Thyroid gland (tissue), 4 donors: ENCODE results near the gene DCUN1D4.

Source experiments
- CTCF ChIP-seq, 6 experiments: fragments of 200-600 bp in 3 of 6; fragments of 450-650 bp in 3 of 6; sonication (generic) in 3 of 6; IDR thresholded peaks; one replicate each; pipeline ENCODE4 v1.5.1; 2016 to 2019; ENCODE audit warnings: antibody characterized with exemption in 6 of 6, mild to moderate bottlenecking in 2 of 6, inconsistent platforms in 1 of 6, moderate library complexity in 1 of 6
- POLR2A ChIP-seq, 2 donors: fragments of 450-650 bp; IDR thresholded peaks; one replicate each; pipeline ENCODE4 v1.6.1; 2017; ENCODE audit warnings: antibody characterized with exemption in 2 of 2, mild to moderate bottlenecking in 2 of 2, moderate library complexity in 1 of 2

- TF ChIP-seq CTCF (IDR thresholded peaks at IDR 0.05) (no peak), POLR2A (IDR thresholded peaks at IDR 0.05) (no peak)
Observed at GRCh38 chr4:51909236-51909703, 66.3 kb downstream of the DCUN1D4 start.
